GM12891 (cell line): Measurements from ENCODE around the gene BLOC1S1.
A peak's percentile ranks its signal among the peaks of the same experiment; 100 is the strongest.

Experiments
- DNase-seq: peaks from one replicate; pipeline ENCODE4 v3.0.0; 2011; ENCODE audit warnings: low spot score; ENCODE audit not compliant: insufficient read length
- FAIRE-seq: peaks from 2 replicates; lab custom pipeline; 2011; peaks lifted over from hg19 to GRCh38; lab: Jason Lieb, UNC
- PAX5 ChIP-seq: IDR thresholded peaks from 2 replicates; pipeline ENCODE4 v1.6.1; 2011; ENCODE audit warnings: low read length, moderate library complexity, mild to moderate bottlenecking; ENCODE audit not compliant: insufficient read depth, severe bottlenecking
- POLR2A ChIP-seq: IDR thresholded peaks from 2 replicates; pipeline ENCODE4 v1.6.1; 2011; ENCODE audit warnings: low read depth, low read length, control low read depth
- POLR2AphosphoS5 ChIP-seq: IDR thresholded peaks from 2 replicates; pipeline ENCODE4 v1.6.1; 2011; ENCODE audit warnings: low read depth, low read length, control low read depth
- POU2F2 ChIP-seq: IDR thresholded peaks from 2 replicates; pipeline ENCODE4 v1.6.1; 2011; ENCODE audit warnings: low read depth, mild to moderate bottlenecking, control low read depth, low read length, moderate library complexity
- SPI1 ChIP-seq: IDR thresholded peaks from 2 replicates; pipeline ENCODE4 v1.6.1; 2011; ENCODE audit warnings: low read depth, low read length, control low read depth
- TAF1 ChIP-seq: IDR thresholded peaks from 2 replicates; pipeline ENCODE4 v1.6.1; 2011; ENCODE audit warnings: low read depth, low read length, control low read depth

BLOC1S1 gene

GRCh38 chr12:55682087-55682796, 33.6 kb upstream of the BLOC1S1 start:
- no peak for DNase-seq
- TF ChIP-seq POLR2AphosphoS5 (no peak), SPI1 (no peak), POU2F2 (no peak), POLR2A (no peak), TAF1 (no peak), PAX5 (no peak)
- peak; percentile 26 for FAIRE-seq

DNA sequence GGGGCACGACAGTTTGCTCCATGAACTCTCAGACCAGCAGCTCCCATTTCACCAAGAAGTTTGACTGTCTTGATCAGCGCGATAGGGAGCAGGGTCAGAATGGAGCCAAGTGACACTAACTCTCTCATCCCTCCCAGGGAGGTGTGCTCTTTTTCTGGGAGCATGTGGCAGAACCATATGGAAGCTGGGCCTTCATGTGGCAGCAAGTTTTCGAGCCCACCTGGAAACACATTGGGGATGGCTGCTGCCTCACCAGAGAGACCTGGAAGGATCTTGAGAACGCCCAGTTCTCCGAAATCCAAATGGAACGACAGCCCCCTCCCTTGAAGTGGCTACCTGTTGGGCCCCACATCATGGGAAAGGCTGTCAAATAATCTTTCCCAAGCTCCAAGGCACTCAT, 32.2 kb upstream of the BLOC1S1 start:
- DNase-seq (no peak), FAIRE-seq (no peak)
- TF ChIP-seq POLR2AphosphoS5 (no peak), POLR2A (no peak), TAF1 (no peak), PAX5 (no peak), SPI1 (no peak), POU2F2 (no peak)

DNA sequence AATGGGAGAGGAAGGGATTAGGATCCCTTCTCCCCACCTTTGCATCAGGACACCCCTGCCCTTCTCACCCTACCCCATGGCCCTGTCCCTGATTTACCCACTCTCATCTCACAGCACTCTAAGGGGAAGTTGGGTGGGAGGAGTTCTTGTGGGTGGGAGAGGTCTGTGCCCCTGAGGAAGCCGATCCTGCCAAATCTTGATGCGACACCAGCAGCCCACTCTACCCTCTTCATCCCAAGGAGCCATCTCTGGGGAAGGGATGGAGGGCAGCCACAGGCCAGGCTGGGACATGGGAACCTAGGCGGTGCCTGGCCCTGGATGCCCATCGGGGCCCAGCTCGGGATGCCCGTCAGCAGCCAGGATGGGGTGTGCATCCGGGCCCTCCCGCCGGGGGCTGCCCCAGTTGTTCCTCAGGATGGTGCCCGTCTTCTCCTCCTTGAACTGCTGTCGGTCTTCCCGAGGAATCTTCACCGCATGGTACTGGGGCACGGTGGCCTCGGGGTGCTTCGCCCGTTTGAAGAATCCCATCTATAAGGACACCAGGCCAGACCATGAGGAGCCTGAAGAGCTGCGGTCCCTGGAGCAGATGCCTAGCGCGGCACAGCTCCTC, 31.0 kb upstream of the BLOC1S1 start:
- DNase-seq, result no peak

GRCh38 chr12:55685671-55686070, 30.2 kb upstream of the BLOC1S1 start:
- no peak for FAIRE-seq

More for the DNA sequence above, 31.0 kb upstream of the BLOC1S1 start:
- TF ChIP-seq SPI1 (no peak), POLR2A (no peak), POU2F2 (no peak), PAX5 (no peak), POLR2AphosphoS5 (no peak), TAF1 (no peak)
- no peak for FAIRE-seq

DNA sequence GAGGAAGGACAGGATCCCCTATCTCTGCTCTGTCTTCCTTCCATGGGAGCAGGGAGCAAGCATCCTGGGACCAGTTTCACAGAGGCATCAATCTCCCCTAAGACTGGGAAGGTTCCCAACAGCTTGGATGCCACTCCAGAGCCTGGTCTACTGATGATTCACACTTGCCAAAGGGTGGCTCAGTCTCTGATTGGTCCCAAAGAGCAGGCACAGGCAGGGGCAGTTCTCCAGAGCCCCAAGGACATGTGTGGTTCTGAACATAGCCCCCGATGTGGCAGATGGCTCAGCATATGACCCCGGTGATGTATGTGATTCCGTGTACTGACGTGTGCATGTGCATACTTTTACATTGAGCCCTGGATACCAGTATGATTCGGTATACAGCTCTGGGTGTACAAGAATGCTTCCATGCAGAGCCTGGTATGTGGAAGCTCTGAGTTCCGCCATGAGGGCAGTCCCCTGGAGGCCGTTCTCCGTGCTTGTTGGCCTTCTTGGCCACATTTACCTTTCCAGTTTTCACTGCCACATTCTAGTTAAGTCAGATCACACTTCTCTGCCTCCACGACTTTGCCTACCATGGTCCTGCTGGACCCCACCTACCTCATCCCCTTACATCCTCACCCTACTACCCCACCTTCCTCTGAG, 29.4 kb upstream of the BLOC1S1 start:
- TF ChIP-seq PAX5 (no peak), POLR2A (no peak), POLR2AphosphoS5 (no peak), SPI1 (no peak), POU2F2 (no peak), TAF1 (no peak)
- FAIRE-seq, result no peak
- no peak for DNase-seq

More at GRCh38 chr12:55685671-55686070, 30.2 kb upstream of the BLOC1S1 start:
- no peak for TF ChIP-seq PAX5
- no peak for TF ChIP-seq POLR2A
- no peak for TF ChIP-seq POU2F2
- TF ChIP-seq TAF1, result no peak
- no peak for TF ChIP-seq SPI1
- TF ChIP-seq POLR2AphosphoS5, result no peak
- no peak for DNase-seq

DNA sequence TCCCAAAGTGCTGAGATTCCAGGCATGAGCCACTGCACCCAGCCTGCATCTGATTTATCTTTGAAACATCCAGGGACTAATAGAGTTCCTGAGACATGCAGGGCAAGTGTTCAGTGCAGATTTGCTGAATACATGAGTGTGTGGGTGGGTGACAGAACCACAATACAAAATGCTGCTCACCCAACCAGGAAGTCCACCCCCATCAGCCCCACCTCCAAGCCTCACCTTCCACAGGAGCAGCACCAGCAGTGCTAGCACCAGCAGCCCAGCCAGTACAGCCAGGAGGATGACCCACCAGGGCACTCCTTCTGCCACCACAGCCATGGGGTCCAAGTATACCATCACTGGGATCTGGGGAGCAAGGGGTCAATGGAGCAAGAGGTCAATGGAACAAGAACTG, 28.1 kb upstream of the BLOC1S1 start:
- DNase-seq (no peak), FAIRE-seq (peak; percentile 82)
- TF ChIP-seq POLR2AphosphoS5, result no peak
- peak; percentile 33 for TF ChIP-seq PAX5

DNA sequence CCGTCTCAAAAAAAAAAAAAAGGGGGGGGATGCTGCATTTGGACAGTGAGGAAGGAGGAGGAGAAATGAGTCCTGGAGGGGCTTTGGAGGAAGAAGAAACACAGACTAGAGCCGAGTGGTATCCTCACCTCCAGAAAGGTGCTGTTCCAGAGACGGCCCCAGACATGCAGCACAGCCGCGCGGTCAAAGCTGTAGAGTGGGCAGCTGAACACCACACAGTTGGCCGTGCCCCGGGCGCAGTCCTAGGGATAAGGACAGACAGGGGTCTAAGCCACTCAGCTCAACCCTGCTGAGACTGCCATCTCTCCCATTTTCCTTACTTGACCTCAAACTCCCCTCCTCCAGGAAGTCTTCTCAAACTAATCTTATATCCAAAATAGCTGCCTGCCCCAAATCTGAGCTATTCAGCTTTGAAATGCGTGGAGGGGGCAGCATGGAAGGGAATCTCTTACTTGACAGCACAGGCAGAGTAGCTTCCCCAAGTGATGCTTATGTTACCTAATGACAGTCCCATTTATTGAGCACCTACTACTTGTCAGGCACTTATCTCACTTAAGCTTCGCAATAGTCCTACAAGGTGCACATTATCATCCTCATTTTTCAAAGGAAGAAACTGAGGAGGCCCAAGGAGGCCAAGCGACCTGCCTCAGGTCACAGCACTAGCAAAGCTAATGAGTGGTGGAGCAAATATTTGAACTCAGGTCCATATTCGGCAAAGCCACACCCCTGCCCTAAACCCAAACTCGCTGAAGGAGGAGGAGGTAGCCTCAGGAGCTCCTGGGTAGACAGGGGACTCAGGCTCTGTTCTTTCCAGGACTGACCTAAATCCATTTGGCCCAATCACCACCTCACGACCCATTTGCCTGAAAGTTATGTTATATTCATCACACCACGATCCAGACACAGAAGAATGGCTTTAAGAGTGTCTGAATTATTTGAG, 26.9 kb upstream of the BLOC1S1 start:
- FAIRE-seq (no peak), DNase-seq (no peak)
- TF ChIP-seq PAX5 (no peak), POLR2AphosphoS5 (no peak), TAF1 (no peak), POU2F2 (no peak), POLR2A (no peak), SPI1 (no peak)

DNA sequence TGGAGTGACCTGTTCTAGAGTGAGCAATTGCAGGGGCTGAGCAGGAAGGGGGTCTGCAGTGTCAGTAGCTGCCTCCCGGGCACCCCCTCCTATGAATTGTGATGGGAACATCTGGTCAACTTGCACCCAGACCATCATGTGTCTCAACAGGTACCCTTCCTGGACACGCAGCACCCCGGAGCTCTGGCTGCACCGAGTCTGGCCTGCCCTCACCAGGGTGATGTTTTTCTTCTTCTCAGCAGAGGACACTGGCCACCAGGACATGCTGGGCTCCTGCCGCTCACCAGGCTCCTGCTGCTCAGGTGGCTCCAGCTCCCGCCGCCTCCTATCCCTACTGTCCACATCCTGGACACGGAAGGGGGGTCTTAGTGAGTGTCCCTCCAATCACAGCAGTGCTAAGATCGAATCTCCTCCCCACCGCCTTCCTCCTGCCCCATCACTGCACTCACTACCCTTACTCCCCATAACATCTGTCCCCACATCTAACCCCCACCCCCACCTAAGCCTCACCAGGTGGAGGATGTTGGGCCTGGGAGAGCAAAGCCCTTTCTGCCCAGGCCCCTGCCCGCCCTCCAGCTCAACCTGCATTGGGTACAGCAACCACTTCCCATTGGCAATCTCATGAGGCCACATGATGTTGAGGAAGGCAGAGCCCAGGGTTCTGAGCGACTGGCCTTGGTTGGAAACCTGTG, 23.1 kb upstream of the BLOC1S1 start:
- TF ChIP-seq POLR2AphosphoS5, result no peak
- TF ChIP-seq PAX5, result no peak
- no peak for TF ChIP-seq SPI1
- TF ChIP-seq POLR2A, result no peak
- no peak for TF ChIP-seq POU2F2
- TF ChIP-seq TAF1, result no peak
- DNase-seq (no peak), FAIRE-seq (no peak)
